Osteocyte (in vitro differentiated cells): ENCODE measurements around the gene PDE4D. TPM values are rescaled to one million over a fixed set of nuclear protein-coding genes. Genes with fewer than 3 reads are reported as not detected.

ENCODE experiments used
- DNase-seq: peaks from one replicate; pipeline ENCODE4 v3.0.0; 2021; ENCODE audit warnings: mixed read lengths; ENCODE audit not compliant: unreplicated experiment; ENCODE audit errors: extremely low spot score
- H3K27ac Mint-ChIP-seq: one replicate; pipeline ENCODE4 v1.8.0; 2021; ENCODE audit warnings: mild to moderate bottlenecking, mixed read lengths; ENCODE audit not compliant: unreplicated experiment
- H3K27me3 Mint-ChIP-seq: one replicate; pipeline ENCODE4 v1.8.0; 2021; ENCODE audit warnings: mixed read lengths; ENCODE audit not compliant: unreplicated experiment
- H3K36me3 Mint-ChIP-seq: one replicate; pipeline ENCODE4 v1.8.0; 2021; ENCODE audit warnings: mixed read lengths; ENCODE audit not compliant: unreplicated experiment
- H3K4me1 Mint-ChIP-seq: one replicate; pipeline ENCODE4 v1.8.0; 2021; ENCODE audit warnings: mixed read lengths; ENCODE audit not compliant: unreplicated experiment
- H3K4me3 Mint-ChIP-seq: one replicate; pipeline ENCODE4 v1.8.0; 2021; ENCODE audit warnings: mild to moderate bottlenecking, moderate library complexity, mixed read lengths; ENCODE audit not compliant: unreplicated experiment
- H3K9me3 Mint-ChIP-seq: one replicate; pipeline ENCODE4 v1.8.0; 2021; ENCODE audit warnings: mixed read lengths; ENCODE audit not compliant: unreplicated experiment
- CTCF ChIP-seq: fragments of 200-600 bp; sonication (generic); IDR thresholded peaks from 2 replicates; pipeline ENCODE4 v1.5.0; 2021; ENCODE audit warnings: antibody characterized with exemption, mild to moderate bottlenecking, moderate library complexity
- total RNA-seq: library from RNA; stranded (reverse); gene quantifications from 2 replicates; pipeline ENCODE4 v1.2.1, GENCODE V29; 2021

Gene PDE4D
- total RNA-seq, 1 donor from 2014 or later, result 24.2 TPM

- Mint-ChIP-seq H3K27me3 (no peaks in the 10 kb centered on the region), H3K27ac (peak overlapping the region; percentile 23)
Measured at GRCh38 chr5:59760785-59761348, 132.7 kb downstream of the PDE4D start.

GRCh38 chr5:59759600-59760351 is 133.8 kb downstream of the PDE4D start:
- Mint-ChIP-seq H3K36me3 (no peaks in the 10 kb centered on the region), H3K27ac (peak overlapping the region; percentile 87), H3K9me3 (no peaks in the 10 kb centered on the region), H3K4me1 (peaks cover 19% of the 10 kb centered on the region), H3K4me3 (no peak overlapping the region), H3K27me3 (no peaks in the 10 kb centered on the region)
- TF ChIP-seq CTCF, result no peak
- DNase-seq, result no peak

More at GRCh38 chr5:59760785-59761348, 132.7 kb downstream of the PDE4D start:
- Mint-ChIP-seq H3K4me1 (peaks cover 29% of the 10 kb centered on the region), H3K36me3 (no peaks in the 10 kb centered on the region), H3K4me3 (no peak overlapping the region), H3K9me3 (no peaks in the 10 kb centered on the region)
- no peak for TF ChIP-seq CTCF
- no peak for DNase-seq

- DNase-seq, result no peak
Measured at GRCh38 chr5:59758566-59758965, 135.0 kb downstream of the PDE4D start.

GRCh38 chr5:59757442-59757841 is 136.1 kb downstream of the PDE4D start:
- DNase-seq, result no peak
- no peak for TF ChIP-seq CTCF
- peaks cover 17% of the 10 kb centered on the region for H3K4me1 Mint-ChIP-seq
- H3K27ac Mint-ChIP-seq, result peak overlapping the region; percentile 31
- H3K9me3 Mint-ChIP-seq, result no peaks in the 10 kb centered on the region
- H3K27me3 Mint-ChIP-seq, result no peaks in the 10 kb centered on the region
- no peak overlapping the region for H3K4me3 Mint-ChIP-seq
- H3K36me3 Mint-ChIP-seq, result no peaks in the 10 kb centered on the region

More at GRCh38 chr5:59758566-59758965, 135.0 kb downstream of the PDE4D start:
- H3K27ac Mint-ChIP-seq, result no peak overlapping the region
- no peaks in the 10 kb centered on the region for H3K27me3 Mint-ChIP-seq
- H3K9me3 Mint-ChIP-seq, result no peaks in the 10 kb centered on the region
- peaks cover 16% of the 10 kb centered on the region for H3K4me1 Mint-ChIP-seq
- no peak overlapping the region for H3K4me3 Mint-ChIP-seq
- no peaks in the 10 kb centered on the region for H3K36me3 Mint-ChIP-seq
- no peak for TF ChIP-seq CTCF

- peaks cover 17% of the 10 kb centered on the region for H3K4me1 Mint-ChIP-seq
- H3K36me3 Mint-ChIP-seq, result no peaks in the 10 kb centered on the region
- H3K27me3 Mint-ChIP-seq, result no peaks in the 10 kb centered on the region
- H3K4me3 Mint-ChIP-seq, result no peak overlapping the region
- no peak for DNase-seq
- no peaks in the 10 kb centered on the region for H3K9me3 Mint-ChIP-seq
- TF ChIP-seq CTCF, result no peak
- H3K27ac Mint-ChIP-seq, result no peak overlapping the region
Measured at GRCh38 chr5:59756373-59757035, 137.0 kb downstream of the PDE4D start.
